GM12801 (cell line): Measurements from ENCODE around the gene BEGAIN.

Source experiments
- TF ChIP-seq, protein P1 (sequence below): IDR thresholded peaks from one replicate; pipeline ENCODE4 v1.5.1; 2011; ENCODE audit warnings: control low read depth; ENCODE audit not compliant: insufficient read length; ENCODE audit errors: extremely low read depth

BEGAIN gene

DNA sequence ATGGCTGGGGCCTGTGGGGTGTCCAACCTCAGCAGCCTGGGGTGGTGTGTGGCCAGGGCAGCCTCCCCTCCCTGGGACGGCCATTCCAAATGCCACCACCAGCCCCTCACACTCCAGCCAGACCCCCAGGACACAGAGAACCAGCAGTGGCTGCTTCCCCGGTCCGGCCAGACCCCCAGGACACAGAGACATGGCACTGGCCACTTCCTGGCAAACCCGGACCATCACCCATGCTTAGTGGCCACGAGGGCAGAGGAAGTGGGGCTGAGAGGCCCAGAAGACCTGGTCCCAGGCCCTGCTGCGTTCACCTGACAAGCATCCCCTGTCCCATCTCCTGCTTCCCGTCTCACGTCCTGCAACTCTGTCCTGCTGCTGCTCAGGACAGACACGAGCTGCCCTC lies 26.7 kb downstream of the BEGAIN start:
- TF ChIP-seq, protein P1, sequence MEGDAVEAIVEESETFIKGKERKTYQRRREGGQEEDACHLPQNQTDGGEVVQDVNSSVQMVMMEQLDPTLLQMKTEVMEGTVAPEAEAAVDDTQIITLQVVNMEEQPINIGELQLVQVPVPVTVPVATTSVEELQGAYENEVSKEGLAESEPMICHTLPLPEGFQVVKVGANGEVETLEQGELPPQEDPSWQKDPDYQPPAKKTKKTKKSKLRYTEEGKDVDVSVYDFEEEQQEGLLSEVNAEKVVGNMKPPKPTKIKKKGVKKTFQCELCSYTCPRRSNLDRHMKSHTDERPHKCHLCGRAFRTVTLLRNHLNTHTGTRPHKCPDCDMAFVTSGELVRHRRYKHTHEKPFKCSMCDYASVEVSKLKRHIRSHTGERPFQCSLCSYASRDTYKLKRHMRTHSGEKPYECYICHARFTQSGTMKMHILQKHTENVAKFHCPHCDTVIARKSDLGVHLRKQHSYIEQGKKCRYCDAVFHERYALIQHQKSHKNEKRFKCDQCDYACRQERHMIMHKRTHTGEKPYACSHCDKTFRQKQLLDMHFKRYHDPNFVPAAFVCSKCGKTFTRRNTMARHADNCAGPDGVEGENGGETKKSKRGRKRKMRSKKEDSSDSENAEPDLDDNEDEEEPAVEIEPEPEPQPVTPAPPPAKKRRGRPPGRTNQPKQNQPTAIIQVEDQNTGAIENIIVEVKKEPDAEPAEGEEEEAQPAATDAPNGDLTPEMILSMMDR, result no peak

DNA sequence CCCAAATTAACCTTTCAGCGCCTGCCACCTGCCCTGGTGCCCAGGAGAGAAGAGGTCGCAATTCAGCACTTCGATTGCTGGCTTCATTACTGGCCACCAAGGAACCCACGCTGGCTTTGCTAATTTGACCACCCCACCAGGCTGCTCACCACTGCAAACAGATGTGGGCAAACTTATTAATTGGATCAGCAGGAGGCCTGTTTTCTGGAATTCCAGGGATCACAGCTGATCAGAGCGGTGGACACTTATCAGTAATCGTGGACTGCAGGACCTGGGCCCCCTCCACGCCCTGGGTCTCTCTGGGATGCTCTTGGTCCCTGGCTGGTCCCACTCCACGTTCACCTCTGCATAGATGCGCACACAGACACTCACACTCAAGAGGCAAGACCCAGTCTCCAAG lies 27.8 kb downstream of the BEGAIN start:
- TF ChIP-seq, protein P1, result no peak

DNA sequence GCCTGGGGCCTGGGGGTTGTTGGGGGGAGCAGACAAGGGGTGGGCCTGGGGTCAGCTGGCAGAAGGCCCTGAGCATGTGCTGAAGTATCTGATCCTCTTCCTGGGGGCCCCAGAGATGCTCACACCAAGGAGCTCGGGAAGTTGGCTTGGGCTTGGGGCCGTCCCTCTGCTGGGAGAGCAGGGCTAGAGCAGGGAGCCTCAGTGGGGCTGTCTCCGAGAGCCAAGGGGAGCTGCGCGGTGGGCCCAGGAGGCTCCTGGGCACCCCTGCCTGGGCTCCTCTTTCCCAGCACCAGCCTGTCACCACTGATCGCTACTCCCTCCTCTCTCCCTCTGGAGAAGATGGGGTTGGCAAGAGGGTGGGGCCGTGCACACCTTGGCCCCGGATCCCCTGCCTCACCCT lies 28.3 kb downstream of the BEGAIN start:
- TF ChIP-seq, protein P1, result no peak

DNA sequence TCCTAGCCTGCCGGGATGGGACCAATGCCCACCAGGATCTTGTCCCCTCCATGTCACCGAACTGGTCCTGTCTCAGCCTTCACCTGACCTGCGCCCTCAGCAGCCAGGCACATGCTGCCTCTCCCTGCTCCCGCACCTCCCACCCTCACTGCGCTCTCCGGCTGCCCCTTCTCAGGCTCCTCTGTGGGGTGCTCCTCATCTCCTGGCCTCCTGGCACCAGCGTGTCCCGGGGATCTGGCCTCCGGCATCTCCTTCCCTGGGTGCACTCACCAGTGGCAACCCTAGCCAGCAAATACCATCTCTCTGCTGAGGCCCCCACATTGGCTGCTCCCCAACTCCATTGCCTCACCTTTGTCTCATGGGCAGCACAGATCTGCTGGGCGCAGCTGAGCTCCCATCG lies 29.0 kb downstream of the BEGAIN start:
- TF ChIP-seq, protein P1, result no peak

DNA sequence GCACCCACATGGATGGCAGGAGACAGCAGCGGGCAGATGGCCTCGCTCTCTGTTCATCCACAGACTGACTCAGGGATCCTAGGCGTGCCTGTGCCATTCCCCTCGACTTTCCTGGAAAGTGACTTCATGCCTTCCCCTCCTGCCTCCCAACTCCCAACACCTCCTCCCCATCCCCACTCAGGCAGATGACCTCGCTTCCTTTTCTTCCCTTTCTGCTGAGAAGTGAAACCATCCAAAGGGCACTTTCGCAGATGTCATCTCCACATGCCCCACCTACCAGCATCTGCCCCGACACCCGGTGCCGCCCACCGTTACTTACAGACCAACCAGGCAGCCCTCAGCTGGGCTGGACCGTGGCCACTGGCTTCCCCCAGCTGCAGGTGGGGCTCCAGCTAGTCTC lies 29.6 kb downstream of the BEGAIN start:
- TF ChIP-seq, protein P1, result no peak

DNA sequence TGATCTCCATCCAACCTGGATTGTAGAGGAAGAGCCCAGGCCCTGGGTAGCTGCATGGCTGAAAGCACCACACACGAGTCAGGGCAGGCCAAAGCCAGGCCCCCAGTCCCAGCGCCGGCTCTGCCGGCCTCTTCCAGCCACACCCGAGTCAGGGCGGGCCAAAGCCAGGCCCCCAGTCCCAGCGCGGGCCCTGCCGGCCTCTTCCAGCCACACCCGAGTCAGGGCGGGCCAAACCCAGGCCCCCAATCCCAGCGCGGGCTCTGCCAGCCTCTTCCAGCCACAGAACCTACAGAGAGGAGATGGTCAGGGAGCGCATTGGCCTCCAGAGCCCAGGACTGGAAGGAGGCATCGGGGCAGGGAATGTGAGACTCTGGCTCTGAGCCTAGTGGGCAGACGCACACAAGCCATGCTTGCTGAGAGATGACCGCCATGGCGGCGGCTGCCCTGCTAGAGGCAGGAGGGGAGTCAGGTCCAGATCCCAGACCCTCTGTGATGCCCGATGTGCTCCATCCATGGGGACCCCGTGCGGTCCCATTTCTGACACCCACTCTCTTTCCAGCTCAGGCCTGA lies 30.2 kb downstream of the BEGAIN start:
- TF ChIP-seq, protein P1, result no peak

DNA sequence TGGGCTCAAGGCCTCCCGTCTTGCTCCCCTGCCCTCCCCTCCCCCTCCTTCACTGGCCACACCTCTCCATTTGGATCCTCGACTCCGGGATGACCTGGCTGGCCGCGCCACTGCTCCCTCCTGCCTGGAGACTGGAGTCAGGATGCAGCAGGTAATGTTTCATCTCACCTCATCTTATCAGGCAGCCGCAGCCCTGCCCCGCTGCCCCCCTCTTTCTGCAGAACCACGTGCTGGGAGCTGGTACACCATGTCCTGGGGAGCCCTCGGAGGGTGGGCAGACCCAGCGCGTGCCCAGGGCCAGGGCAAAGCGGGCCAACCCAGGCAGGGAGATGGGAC lies 31.1 kb downstream of the BEGAIN start:
- TF ChIP-seq, protein P1, result no peak

DNA sequence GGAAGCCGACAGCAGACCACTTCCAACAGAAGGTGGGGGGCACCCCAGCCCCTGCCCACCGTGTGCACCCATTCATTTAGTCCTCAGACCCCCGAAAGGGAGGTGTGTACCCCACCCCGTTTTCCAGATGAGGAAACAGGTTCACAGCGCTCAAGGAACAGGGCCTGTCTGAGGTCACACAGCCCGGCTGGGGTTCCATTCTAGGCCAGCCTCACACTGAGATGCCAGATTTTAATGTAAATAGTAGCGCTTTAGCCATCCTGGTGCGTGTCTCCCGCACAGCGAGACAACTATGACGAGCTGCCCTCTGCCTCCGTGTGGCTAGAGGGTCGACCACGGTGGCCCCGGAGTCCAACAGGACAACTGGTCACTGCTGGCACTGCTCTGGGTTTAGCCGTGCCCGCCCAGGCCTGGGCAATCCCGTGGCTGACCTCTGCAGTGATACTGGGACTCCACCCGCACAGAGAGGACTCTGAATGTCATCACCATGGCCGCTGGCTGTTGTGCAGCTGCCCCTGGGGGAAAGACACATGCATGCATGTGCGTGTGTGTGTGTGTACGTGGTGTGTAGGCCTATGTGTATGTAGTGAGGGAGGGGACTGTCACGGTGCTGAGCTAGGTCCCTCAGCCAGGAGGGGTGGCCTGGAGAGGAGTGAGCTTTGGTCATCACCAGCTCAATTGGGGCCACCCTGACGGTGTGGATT lies 31.6 kb downstream of the BEGAIN start:
- TF ChIP-seq, protein P1, result no peak
